ENCODE results near the gene NHLRC4.

Gene NHLRC4

GRCh38 chr16:528111-529011 is 38.4 kb upstream of the NHLRC4 start (continued):
- TF ChIP-seq ZNF513 (tag by site-specific recombination; IDR thresholded peaks at IDR 0.05): no peak
- TF ChIP-seq ZNF658 (tag by site-specific recombination; IDR thresholded peaks at IDR 0.05): no peak
- TF ChIP-seq ZBTB20 (tag by site-specific recombination; IDR thresholded peaks at IDR 0.05): peak; percentile 90
- TF ChIP-seq ZNF112 (tag by site-specific recombination; IDR thresholded peaks at IDR 0.05): no peak
- no peak for TF ChIP-seq ZNF354C (tag by site-specific recombination; IDR thresholded peaks at IDR 0.05; ENCODE audit: borderline replicate concordance, low read depth)
- TF ChIP-seq ZNF560 (tag by site-specific recombination; IDR thresholded peaks at IDR 0.05; ENCODE audit: borderline replicate concordance): no peak
- no peak for TF ChIP-seq ZNF23 (tag by site-specific recombination; IDR thresholded peaks at IDR 0.05; ENCODE audit: borderline replicate concordance)
- no peak for TF ChIP-seq ZNF155 (tag by site-specific recombination; IDR thresholded peaks at IDR 0.05)
- no peak for TF ChIP-seq ZNF837 (tag by site-specific recombination; IDR thresholded peaks at IDR 0.05)
- no peak for TF ChIP-seq MZF1 (tag by site-specific recombination; IDR thresholded peaks at IDR 0.05; ENCODE audit: borderline replicate concordance)
- TF ChIP-seq ZNF692 (tag by site-specific recombination; IDR thresholded peaks at IDR 0.05): peak; percentile 74
- TF ChIP-seq ZNF140 (tag by site-specific recombination; IDR thresholded peaks at IDR 0.05): no peak
- no peak for TF ChIP-seq ZNF341 (tag by site-specific recombination; IDR thresholded peaks at IDR 0.05; ENCODE audit: low read depth)
- no peak for TF ChIP-seq BCL11A (tag by site-specific recombination; IDR thresholded peaks at IDR 0.05; ENCODE audit: low read depth)
- TF ChIP-seq REPIN1 (tag by site-specific recombination; IDR thresholded peaks at IDR 0.05; ENCODE audit: low read depth): no peak
- no peak for TF ChIP-seq ZNF530 (tag by site-specific recombination; IDR thresholded peaks at IDR 0.05; ENCODE audit: low read depth)
- TF ChIP-seq ZNF248 (tag by site-specific recombination; IDR thresholded peaks at IDR 0.05): no peak
- no peak for TF ChIP-seq KLF8 (tag by site-specific recombination; IDR thresholded peaks at IDR 0.05)
- TF ChIP-seq RBAK (tag by site-specific recombination; IDR thresholded peaks at IDR 0.05): no peak
- TF ChIP-seq, protein P1, sequence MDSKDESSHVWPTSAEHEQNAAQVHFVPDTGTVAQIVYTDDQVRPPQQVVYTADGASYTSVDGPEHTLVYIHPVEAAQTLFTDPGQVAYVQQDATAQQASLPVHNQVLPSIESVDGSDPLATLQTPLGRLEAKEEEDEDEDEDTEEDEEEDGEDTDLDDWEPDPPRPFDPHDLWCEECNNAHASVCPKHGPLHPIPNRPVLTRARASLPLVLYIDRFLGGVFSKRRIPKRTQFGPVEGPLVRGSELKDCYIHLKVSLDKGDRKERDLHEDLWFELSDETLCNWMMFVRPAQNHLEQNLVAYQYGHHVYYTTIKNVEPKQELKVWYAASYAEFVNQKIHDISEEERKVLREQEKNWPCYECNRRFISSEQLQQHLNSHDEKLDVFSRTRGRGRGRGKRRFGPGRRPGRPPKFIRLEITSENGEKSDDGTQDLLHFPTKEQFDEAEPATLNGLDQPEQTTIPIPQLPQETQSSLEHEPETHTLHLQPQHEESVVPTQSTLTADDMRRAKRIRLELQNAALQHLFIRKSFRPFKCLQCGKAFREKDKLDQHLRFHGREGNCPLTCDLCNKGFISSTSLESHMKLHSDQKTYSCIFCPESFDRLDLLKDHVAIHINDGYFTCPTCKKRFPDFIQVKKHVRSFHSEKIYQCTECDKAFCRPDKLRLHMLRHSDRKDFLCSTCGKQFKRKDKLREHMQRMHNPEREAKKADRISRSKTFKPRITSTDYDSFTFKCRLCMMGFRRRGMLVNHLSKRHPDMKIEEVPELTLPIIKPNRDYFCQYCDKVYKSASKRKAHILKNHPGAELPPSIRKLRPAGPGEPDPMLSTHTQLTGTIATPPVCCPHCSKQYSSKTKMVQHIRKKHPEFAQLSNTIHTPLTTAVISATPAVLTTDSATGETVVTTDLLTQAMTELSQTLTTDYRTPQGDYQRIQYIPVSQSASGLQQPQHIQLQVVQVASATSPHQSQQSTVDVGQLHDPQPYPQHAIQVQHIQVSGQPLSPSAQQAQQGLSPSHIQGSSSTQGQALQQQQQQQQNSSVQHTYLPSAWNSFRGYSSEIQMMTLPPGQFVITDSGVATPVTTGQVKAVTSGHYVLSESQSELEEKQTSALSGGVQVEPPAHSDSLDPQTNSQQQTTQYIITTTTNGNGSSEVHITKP (tag by site-specific recombination; IDR thresholded peaks at IDR 0.05): peak; percentile 66; the same call in 1 of the 2 replicates
- TF ChIP-seq ZNF626 (tag by site-specific recombination; IDR thresholded peaks at IDR 0.05): no peak
- no peak for TF ChIP-seq ZNF677 (tag by site-specific recombination; IDR thresholded peaks at IDR 0.05)
- TF ChIP-seq ZNF518A (tag by site-specific recombination; conservative IDR thresholded peaks at IDR 0.05; ENCODE audit: low read depth): no peak
- TF ChIP-seq MEIS1 (CRISPR knock-in tag; IDR thresholded peaks at IDR 0.05; ENCODE audit: borderline replicate concordance): no peak
- TF ChIP-seq ZNF423 (tag by site-specific recombination; IDR thresholded peaks at IDR 0.05): no peak
- TF ChIP-seq ZNF664 (tag by site-specific recombination; IDR thresholded peaks at IDR 0.05): no peak
- TF ChIP-seq ZFP41 (tag by site-specific recombination; IDR thresholded peaks at IDR 0.05; ENCODE audit: borderline replicate concordance): no peak
- TF ChIP-seq ZNF544 (tag by site-specific recombination; IDR thresholded peaks at IDR 0.05): no peak

All from HEK293 (cell line).